ENCODE results near the gene SPDYE8. TPM values are rescaled to one million over a fixed set of nuclear protein-coding genes. Genes with fewer than 3 reads are reported as not detected.

The SPDYE8 gene, protein sequence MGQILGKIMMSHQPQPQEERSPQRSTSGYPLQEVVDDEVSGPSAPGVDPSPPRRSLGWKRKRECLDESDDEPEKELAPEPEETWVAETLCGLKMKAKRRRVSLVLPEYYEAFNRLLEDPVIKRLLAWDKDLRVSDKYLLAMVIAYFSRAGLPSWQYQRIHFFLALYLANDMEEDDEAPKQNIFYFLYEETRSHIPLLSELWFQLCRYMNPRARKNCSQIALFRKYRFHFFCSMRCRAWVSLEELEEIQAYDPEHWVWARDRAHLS
- total RNA-seq (2022; extraction: Qiagen RNA extraction; ENCODE audit: low read depth), result not detected in 5 replicates

DNA sequence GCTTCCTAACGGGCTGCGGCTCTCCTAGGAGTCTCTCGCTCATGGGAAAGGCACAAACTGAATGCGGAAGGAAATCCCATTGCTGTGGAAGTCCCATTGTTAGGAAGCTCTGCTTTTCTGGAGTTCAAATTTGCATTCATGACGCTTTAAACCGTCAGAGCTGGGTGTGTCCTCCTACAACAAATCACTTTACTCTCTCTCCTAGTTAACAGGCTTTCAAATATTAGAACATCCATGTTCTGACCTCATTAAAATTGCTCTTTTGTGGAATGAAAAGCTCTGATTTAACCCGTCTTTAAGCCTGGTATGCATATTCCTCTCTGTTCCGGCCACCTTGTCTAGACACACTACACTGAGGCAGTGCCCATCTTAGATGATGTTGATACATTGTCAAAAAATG is at the start of gene SPDYE8:
SPDYE8 (minus strand) TSS at position 101 of the 400 bp plus-strand sequence. CDS start 1,800 bp downstream, outside the sequence.

GRCh38 chr7:73057811-73058210 is 28.2 kb upstream of the SPDYE8 start, which contains the start of gene SPDYE11:
Gene SPDYE11 (minus strand): TSS chr7:73057911. CDS start chr7:73056111, 1,800 bp downstream.

Other genes starting within 250 kb of the SPDYE8 start
- gene TYW1B, start 201.6 kb downstream of the SPDYE8 start, total RNA-seq (2022; extraction: Qiagen RNA extraction; ENCODE audit: low read depth), result 2.2 to 2.8 TPM (median 2.6 TPM) in 5 replicates
- gene POM121, start 104.7 kb downstream of the SPDYE8 start, total RNA-seq (2022; extraction: Qiagen RNA extraction; ENCODE audit: low read depth), result 35.6 to 42.7 TPM (median 39.7 TPM) in 5 replicates
- 0.15 to 0.30 TPM (median 0.24 TPM) in 4 of 5 replicates, not detected in the other for gene TRIM74, start 60.3 kb downstream of the SPDYE8 start, total RNA-seq (2022; extraction: Qiagen RNA extraction; ENCODE audit: low read depth)
- not detected in 5 replicates for gene SPDYE11, start 28.1 kb upstream of the SPDYE8 start, total RNA-seq (2022; extraction: Qiagen RNA extraction; ENCODE audit: low read depth)
- gene SPDYE9, start 56.3 kb upstream of the SPDYE8 start, total RNA-seq (2022; extraction: Qiagen RNA extraction; ENCODE audit: low read depth), result not detected in 5 replicates

Data from A549 treated with GW870086 at 1 μM for 4 hours (cell line).